HEK293 (cell line): ENCODE results near the gene IFT122.
"Not testable (repeated sequence)": the region's sequence is repeated elsewhere in the genome, so short reads cannot be mapped to it uniquely, and the experiment has no call there.

Experiments
- CTCF ChIP-seq: fragments of 450-650 bp; formaldehyde crosslinking; IDR thresholded peaks from 2 replicates; pipeline ENCODE4 v1.5.1; 2016; ENCODE audit warnings: missing biosample characterization, missing genetic modification characterization
- MEIS1 ChIP-seq: sonication (generic); formaldehyde crosslinking; IDR thresholded peaks from 2 replicates; pipeline ENCODE4 v1.8.1; 2022; ENCODE audit warnings: missing genetic modification reagents, mild to moderate bottlenecking, borderline replicate concordance
- TCF7L2 ChIP-seq: IDR thresholded peaks from 2 replicates; pipeline ENCODE4 v1.6.1; 2011; ENCODE audit warnings: low read depth, mild to moderate bottlenecking, inconsistent platforms, low read length, moderate library complexity, borderline replicate concordance
- WT1 ChIP-seq: fragments of 450-650 bp; formaldehyde crosslinking; IDR thresholded peaks from 2 replicates; pipeline ENCODE4 v1.5.1; 2016; ENCODE audit warnings: missing biosample characterization, missing genetic modification characterization
- ZNF202 ChIP-seq: fragments of 450-650 bp; formaldehyde crosslinking; IDR thresholded peaks from 2 replicates; pipeline ENCODE4 v1.5.1; 2016; ENCODE audit warnings: missing biosample characterization, missing genetic modification characterization, borderline replicate concordance
- ZNF223 ChIP-seq: fragments of 450-650 bp; formaldehyde crosslinking; IDR thresholded peaks from 2 replicates; pipeline ENCODE4 v1.5.1; 2016; ENCODE audit warnings: missing biosample characterization, missing genetic modification characterization
- ZNF239 ChIP-seq: fragments of 450-650 bp; formaldehyde crosslinking; IDR thresholded peaks from 2 replicates; pipeline ENCODE4 v1.5.1; 2016; ENCODE audit warnings: missing biosample characterization, missing genetic modification characterization
- ZNF274 ChIP-seq, 2 experiments: fragments of 200-500 bp in 1 of 2; fragments of 450-650 bp in 1 of 2; sonication (Bioruptor generic) in 1 of 2; formaldehyde crosslinking in 1 of 2; IDR thresholded peaks; 2 replicates each; pipeline versions ENCODE4 v1.5.1 to v1.6.1; 2014 to 2016; ENCODE audit warnings: borderline replicate concordance in 1 of 2, inconsistent platforms in 1 of 2, low read length in 1 of 2, missing biosample characterization in 1 of 2, missing genetic modification characterization in 1 of 2
- ZNF280C ChIP-seq: fragments of 450-650 bp; formaldehyde crosslinking; IDR thresholded peaks from 2 replicates; pipeline ENCODE4 v1.5.1; 2016; ENCODE audit warnings: missing biosample characterization, missing genetic modification characterization
- ZNF621 ChIP-seq: fragments of 450-650 bp; formaldehyde crosslinking; IDR thresholded peaks from 2 replicates; pipeline ENCODE4 v1.5.1; 2017; ENCODE audit warnings: missing biosample characterization, missing genetic modification characterization
- ZNF639 ChIP-seq: fragments of 450-650 bp; formaldehyde crosslinking; IDR thresholded peaks from 2 replicates; pipeline ENCODE4 v1.5.1; 2016; ENCODE audit warnings: missing biosample characterization, missing genetic modification characterization
- TF ChIP-seq, protein P1 (sequence below): fragments of 450-650 bp; formaldehyde crosslinking; IDR thresholded peaks from 2 replicates; pipeline ENCODE4 v1.5.1; 2016; ENCODE audit warnings: missing biosample characterization, missing genetic modification characterization
- TF ChIP-seq, protein P2 (sequence below): fragments of 450-650 bp; formaldehyde crosslinking; IDR thresholded peaks from 2 replicates; pipeline ENCODE4 v1.5.1; 2016; ENCODE audit warnings: missing biosample characterization, missing genetic modification characterization, low read depth

DNA sequence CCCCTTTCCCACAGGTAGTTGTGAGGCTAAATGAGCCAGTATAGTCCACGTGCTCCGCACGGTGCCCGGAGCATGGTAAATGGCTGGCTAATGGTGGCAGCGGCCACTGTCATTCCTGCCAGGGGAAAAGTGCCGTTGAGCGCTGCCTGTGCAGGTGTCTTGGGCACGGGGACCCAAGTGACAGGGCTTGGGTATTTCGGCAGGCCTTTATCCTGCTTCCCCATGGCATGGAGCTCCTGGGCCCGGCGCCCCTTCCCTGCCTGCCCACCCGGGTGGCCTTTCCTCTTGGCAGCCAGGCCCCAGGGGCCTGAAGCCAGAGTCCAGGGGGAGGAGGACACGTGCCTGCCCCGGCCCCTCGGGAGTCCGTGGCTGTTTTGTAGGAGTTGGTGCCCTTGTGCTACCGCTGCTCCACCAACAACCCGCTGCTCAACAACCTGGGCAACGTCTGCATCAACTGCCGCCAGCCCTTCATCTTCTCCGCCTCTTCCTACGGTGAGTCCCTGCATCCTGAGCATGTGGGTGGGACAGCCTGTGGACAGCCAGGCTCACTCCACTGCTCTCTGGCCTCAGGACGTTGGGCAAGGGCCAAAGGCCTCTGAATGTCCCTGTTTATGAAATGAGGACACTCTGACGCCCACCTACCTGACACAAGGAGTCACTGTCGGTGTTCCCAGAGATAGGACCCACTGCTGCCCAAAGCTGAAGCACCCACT, 75.2 kb downstream of the IFT122 start:
- TF ChIP-seq, protein P1, sequence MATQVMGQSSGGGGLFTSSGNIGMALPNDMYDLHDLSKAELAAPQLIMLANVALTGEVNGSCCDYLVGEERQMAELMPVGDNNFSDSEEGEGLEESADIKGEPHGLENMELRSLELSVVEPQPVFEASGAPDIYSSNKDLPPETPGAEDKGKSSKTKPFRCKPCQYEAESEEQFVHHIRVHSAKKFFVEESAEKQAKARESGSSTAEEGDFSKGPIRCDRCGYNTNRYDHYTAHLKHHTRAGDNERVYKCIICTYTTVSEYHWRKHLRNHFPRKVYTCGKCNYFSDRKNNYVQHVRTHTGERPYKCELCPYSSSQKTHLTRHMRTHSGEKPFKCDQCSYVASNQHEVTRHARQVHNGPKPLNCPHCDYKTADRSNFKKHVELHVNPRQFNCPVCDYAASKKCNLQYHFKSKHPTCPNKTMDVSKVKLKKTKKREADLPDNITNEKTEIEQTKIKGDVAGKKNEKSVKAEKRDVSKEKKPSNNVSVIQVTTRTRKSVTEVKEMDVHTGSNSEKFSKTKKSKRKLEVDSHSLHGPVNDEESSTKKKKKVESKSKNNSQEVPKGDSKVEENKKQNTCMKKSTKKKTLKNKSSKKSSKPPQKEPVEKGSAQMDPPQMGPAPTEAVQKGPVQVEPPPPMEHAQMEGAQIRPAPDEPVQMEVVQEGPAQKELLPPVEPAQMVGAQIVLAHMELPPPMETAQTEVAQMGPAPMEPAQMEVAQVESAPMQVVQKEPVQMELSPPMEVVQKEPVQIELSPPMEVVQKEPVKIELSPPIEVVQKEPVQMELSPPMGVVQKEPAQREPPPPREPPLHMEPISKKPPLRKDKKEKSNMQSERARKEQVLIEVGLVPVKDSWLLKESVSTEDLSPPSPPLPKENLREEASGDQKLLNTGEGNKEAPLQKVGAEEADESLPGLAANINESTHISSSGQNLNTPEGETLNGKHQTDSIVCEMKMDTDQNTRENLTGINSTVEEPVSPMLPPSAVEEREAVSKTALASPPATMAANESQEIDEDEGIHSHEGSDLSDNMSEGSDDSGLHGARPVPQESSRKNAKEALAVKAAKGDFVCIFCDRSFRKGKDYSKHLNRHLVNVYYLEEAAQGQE (tag by site-specific recombination): not testable (repeated sequence)
- not testable (repeated sequence) for TF ChIP-seq ZNF621 (tag by site-specific recombination); CTCF (tag by site-specific recombination); WT1 (tag by site-specific recombination); MEIS1 (CRISPR knock-in tag); ZNF223 (tag by site-specific recombination); ZNF280C (tag by site-specific recombination); ZNF202 (tag by site-specific recombination); TCF7L2; ZNF639 (tag by site-specific recombination); ZNF239; ZNF274 (IDR thresholded peaks at IDR 0.05; ENCODE audit: low read length); ZNF274 (tag by site-specific recombination; IDR thresholded peaks at IDR 0.05; ENCODE audit: borderline replicate concordance)
- TF ChIP-seq, protein P2, sequence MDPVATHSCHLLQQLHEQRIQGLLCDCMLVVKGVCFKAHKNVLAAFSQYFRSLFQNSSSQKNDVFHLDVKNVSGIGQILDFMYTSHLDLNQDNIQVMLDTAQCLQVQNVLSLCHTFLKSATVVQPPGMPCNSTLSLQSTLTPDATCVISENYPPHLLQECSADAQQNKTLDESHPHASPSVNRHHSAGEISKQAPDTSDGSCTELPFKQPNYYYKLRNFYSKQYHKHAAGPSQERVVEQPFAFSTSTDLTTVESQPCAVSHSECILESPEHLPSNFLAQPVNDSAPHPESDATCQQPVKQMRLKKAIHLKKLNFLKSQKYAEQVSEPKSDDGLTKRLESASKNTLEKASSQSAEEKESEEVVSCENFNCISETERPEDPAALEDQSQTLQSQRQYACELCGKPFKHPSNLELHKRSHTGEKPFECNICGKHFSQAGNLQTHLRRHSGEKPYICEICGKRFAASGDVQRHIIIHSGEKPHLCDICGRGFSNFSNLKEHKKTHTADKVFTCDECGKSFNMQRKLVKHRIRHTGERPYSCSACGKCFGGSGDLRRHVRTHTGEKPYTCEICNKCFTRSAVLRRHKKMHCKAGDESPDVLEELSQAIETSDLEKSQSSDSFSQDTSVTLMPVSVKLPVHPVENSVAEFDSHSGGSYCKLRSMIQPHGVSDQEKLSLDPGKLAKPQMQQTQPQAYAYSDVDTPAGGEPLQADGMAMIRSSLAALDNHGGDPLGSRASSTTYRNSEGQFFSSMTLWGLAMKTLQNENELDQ (tag by site-specific recombination): not testable (repeated sequence)
